GM21367 (cell line): Measurements from ENCODE around the gene RAN.

Experiments used
- ATAC-seq: cut with Tn5 transposase; IDR thresholded peaks from one replicate; pipeline ENCODE4 v1.9.1; 2021; ENCODE audit not compliant: unreplicated experiment

The RAN gene

GRCh38 chr12:130925666-130926015 lies 53.8 kb downstream of the RAN start:
- no peak for ATAC-seq
